Duodenal mucosa (tissue), 2 donors: ENCODE measurements around the gene IRF6.

Experiments used
- H3K27ac ChIP-seq: one replicate; pipeline ENCODE4 v1.7.0; 2013; ENCODE audit warnings: low read depth, low read length
- H3K27me3 ChIP-seq, 2 donors: one replicate each; pipeline ENCODE4 v1.7.0; 2013; ENCODE audit warnings: low read length in 2 of 2, control low read depth in 1 of 2; ENCODE audit not compliant: insufficient read depth in 2 of 2, control insufficient read depth in 1 of 2
- H3K36me3 ChIP-seq, 2 donors: one replicate each; pipeline ENCODE4 v1.7.0; 2013; ENCODE audit warnings: low read length in 2 of 2, control low read depth in 1 of 2; ENCODE audit not compliant: insufficient read depth in 2 of 2, control insufficient read depth in 1 of 2
- H3K4me1 ChIP-seq, 2 donors: one replicate each; pipeline ENCODE4 v1.7.0; 2013; ENCODE audit warnings: low read length in 2 of 2, control low read depth in 1 of 2; ENCODE audit not compliant: insufficient read depth in 2 of 2, control insufficient read depth in 1 of 2
- H3K4me3 ChIP-seq, 2 donors: one replicate each; pipeline ENCODE4 v1.7.0; 2013; ENCODE audit warnings: low read length in 2 of 2, low read depth in 1 of 2
- H3K9ac ChIP-seq, 2 donors: one replicate each; pipeline ENCODE4 v1.7.0; 2013; ENCODE audit warnings: low read length in 2 of 2, low read depth in 1 of 2
- H3K9me3 ChIP-seq, 2 donors: one replicate each; pipeline ENCODE4 v1.7.0; 2013; ENCODE audit warnings: low read length in 2 of 2, control low read depth in 1 of 2; ENCODE audit not compliant: control insufficient read depth in 1 of 2

Gene IRF6

DNA sequence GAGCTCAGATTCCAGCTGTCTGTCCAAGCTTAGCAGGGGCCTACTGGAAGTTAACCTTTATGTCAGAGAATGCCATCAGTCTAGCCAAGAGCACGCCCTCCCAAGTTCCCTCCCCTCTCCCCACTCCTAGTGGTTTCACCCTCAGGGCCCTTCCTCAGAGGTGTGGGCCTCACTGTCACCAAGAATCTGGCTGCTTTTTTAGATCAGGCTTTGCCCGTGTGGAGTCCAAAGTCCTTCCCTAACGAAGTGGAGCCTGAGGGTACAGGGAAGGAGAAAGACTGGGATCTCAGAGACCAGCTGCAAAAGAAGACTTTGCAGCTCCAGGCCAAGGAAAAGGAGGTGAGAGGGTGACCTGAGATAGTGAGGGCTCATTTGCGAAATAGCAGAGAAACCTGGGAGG lies 25.7 kb downstream of the IRF6 start:
- H3K27me3 ChIP-seq = no peaks in the 10 kb centered on the region
- peaks cover 0 to 18% of the 10 kb centered on the region in 2 donors for H3K36me3 ChIP-seq
- H3K4me1 ChIP-seq = peaks cover 23 to 28% of the 10 kb centered on the region in 2 donors
- H3K9ac ChIP-seq = no peak overlapping the region
- H3K27ac ChIP-seq = no peak overlapping the region
- H3K9me3 ChIP-seq = no peaks in the 10 kb centered on the region
- no peak overlapping the region for H3K4me3 ChIP-seq

DNA sequence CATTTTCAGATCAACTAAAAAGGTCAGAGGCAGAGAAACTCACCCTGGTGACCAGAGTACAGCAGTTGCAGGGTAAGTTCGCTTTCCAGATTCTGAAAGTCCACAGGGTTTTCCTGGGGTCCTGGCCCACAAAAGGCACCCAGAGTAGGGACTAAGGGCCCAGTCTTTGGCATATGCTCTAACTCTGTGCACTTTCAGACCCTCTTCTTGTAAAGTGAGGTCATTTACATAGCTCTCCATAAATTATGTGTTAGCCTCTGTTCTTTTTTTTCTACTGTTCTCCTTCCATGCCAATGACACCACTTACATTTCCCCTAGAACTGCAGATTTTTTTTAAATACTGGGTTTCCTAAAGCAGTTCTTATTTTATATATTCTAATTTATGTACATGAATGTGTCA lies 27.8 kb downstream of the IRF6 start:
- Histone ChIP-seq H3K4me3 (no peak overlapping the region), H3K27ac (no peak overlapping the region), H3K9me3 (no peaks in the 10 kb centered on the region), H3K9ac (no peak overlapping the region), H3K36me3 (peaks cover 0 to 18% of the 10 kb centered on the region in 2 donors), H3K4me1 (peaks cover 9 to 11% of the 10 kb centered on the region in 2 donors), H3K27me3 (no peaks in the 10 kb centered on the region)

DNA sequence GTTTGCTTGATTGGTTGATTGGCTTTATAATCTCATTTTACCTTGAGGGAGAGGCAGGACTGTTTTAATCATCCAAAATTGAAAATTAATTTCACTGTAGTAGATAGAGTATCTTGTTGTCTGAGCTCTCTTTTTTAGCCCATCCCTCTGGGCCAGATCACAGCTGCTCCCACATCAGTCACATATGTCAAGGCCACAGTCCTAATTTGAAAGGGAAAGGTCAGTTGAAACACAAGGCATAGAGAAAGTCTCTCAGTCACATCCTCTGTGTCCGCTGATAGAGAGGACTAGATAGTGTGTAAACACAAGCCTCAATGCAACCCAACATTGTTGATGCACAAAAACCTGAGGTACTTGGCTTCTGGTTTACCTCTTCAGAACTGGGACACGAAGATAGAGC lies 28.4 kb downstream of the IRF6 start:
- Histone ChIP-seq H3K4me3 (no peak overlapping the region), H3K27me3 (no peaks in the 10 kb centered on the region), H3K9ac (no peak overlapping the region), H3K9me3 (no peaks in the 10 kb centered on the region), H3K27ac (no peak overlapping the region), H3K36me3 (peaks cover 0 to 18% of the 10 kb centered on the region in 2 donors), H3K4me1 (peaks cover 6 to 10% of the 10 kb centered on the region in 2 donors)

DNA sequence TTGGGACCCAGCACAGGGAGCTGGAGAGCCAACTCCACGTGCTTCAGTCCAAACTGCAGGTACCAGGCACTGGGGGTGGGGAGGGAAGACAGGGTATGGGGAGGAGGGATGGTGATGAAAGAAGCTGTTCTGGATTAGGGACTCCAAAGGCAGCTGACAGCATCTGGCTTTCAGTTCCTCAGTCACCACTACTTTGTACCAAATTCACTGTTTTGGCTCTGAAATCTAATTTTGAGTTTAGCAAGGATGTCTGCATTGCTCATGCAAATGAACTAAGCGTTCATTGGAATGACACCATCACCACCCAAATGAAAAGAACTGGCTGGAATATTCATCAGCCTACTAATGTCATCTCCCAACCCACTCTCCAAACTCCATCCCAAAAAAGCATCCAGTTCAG lies 30.3 kb downstream of the IRF6 start:
- Histone ChIP-seq H3K9ac (no peak overlapping the region), H3K4me1 (peaks cover 9 to 15% of the 10 kb centered on the region in 2 donors), H3K4me3 (no peak overlapping the region), H3K27ac (no peak overlapping the region), H3K9me3 (no peaks in the 10 kb centered on the region), H3K36me3 (peaks cover 0 to 18% of the 10 kb centered on the region in 2 donors), H3K27me3 (no peaks in the 10 kb centered on the region)

DNA sequence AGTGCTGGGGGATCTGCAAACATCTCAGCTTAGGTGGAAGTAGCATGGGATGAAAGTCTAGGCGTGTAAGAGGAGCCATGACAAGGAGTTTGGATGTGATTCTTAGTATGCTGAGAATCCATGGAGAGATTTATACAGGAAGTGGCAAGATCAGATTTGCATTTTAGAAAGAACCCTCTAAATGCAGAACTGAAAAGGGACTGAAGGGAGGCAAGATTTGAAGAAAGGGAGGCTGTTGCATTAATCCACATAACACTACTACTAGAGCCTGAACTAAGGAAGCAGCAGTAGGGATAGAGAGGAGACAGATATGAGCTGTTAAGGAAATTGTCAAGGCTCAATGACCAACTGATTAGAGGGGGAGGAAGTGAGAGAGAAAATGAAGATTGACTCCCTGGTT lies 31.4 kb downstream of the IRF6 start:
- H3K4me3 ChIP-seq = no peak overlapping the region
- no peaks in the 10 kb centered on the region for H3K9me3 ChIP-seq
- H3K9ac ChIP-seq = no peak overlapping the region
- H3K36me3 ChIP-seq = peaks cover 0 to 14% of the 10 kb centered on the region in 2 donors
- peaks cover 4 to 17% of the 10 kb centered on the region in 2 donors for H3K4me1 ChIP-seq
- no peak overlapping the region for H3K27ac ChIP-seq
- H3K27me3 ChIP-seq = no peaks in the 10 kb centered on the region

DNA sequence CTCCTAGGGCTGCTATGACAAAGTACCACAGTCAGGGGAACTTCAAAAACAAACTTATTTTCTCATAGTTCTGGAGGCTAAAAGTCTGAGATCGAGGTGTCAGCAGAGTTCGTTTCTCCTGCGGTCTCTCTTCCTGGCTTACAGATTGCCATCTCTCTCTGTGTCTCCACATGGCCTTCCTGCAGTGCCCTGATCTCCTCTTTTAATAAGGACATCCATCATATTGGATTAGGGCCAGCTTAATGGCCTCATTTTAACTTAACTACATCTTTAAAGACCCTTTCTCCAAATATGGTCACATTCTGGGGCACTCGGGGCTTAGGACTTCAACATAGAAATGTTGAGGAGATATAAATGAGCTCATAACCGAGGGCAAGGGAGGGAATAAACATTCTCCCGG lies 33.8 kb downstream of the IRF6 start:
- no peak overlapping the region for H3K4me3 ChIP-seq
- peaks cover 0 to 8% of the 10 kb centered on the region in 2 donors for H3K36me3 ChIP-seq
- no peak overlapping the region for H3K27ac ChIP-seq
- H3K9me3 ChIP-seq = no peaks in the 10 kb centered on the region
- peaks cover 10 to 20% of the 10 kb centered on the region in 2 donors for H3K4me1 ChIP-seq
- H3K9ac ChIP-seq = no peak overlapping the region
- H3K27me3 ChIP-seq = no peaks in the 10 kb centered on the region

DNA sequence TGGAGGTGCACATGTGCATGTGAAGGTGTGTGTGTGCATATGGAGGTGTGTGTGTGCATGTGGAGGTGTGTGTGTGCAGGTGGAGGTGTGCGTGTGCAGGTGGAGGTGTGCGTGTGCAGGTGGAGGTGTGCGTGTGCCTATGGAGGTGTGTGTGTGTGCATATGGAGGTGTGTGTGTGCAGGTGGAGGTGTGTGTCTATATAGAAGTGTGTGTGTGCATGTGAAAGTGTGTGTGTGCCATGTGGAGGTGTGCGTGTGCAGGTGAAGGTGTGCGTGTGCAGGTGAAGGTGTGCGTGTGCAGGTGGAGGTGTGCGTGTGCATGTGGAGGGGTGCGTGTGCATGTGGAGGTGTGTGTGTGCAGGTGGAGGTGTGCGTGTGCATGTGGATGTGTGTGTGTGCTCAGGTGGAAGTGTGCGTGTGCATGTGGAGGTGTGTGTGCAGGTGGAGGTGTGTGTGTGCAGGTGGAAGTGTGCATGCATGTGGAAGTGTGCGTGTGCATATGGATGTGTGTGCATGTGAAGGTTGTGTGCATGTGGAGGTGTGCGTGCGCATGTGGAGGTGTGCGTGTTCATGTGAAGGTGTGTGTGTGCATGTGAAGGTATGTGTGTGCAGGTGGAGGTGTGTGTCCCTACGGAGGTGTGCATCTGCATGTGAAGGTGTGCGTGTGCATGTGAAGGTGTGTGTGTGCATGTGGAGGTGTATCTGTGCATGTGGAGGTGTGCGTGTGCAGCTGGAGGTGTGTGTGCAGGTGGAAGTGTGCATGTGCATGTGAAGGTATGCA lies 35.1 kb downstream of the IRF6 start:
- peak overlapping the region; percentile 38 to 69 for H3K4me3 ChIP-seq
- H3K9me3 ChIP-seq = no peaks in the 10 kb centered on the region
- H3K4me1 ChIP-seq = peaks cover 10 to 26% of the 10 kb centered on the region in 2 donors
- peaks cover 0 to 4% of the 10 kb centered on the region in 2 donors for H3K36me3 ChIP-seq
- H3K27ac ChIP-seq = no peak overlapping the region
- H3K27me3 ChIP-seq = no peaks in the 10 kb centered on the region
- peak overlapping the region in 1 of 2 donors; percentile 26 for H3K9ac ChIP-seq

DNA sequence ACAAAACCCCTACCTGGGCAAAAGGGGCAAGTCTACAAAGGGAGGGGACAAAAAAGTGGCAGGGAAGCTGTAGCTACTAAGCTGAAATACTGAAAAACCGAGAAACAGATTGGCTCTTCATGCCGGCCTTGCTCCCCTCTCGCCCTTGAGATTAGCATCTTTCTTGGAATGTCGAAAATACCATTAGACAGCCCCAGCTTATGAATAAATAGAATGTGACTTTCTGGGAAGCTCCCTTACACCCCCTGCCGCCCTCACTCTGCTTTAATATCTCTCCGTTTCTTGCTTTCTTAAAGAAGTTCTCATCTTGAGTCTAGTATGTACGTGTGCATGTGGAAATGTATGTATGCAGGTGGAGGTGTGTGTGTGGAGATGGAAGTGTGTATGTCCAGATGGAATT lies 36.0 kb downstream of the IRF6 start:
- Histone ChIP-seq H3K9me3 (no peaks in the 10 kb centered on the region), H3K9ac (peak overlapping the region; percentile 44 to 50), H3K4me1 (peaks cover 10 to 27% of the 10 kb centered on the region in 2 donors), H3K27ac (no peak overlapping the region), H3K36me3 (no peaks in the 10 kb centered on the region), H3K27me3 (no peaks in the 10 kb centered on the region), H3K4me3 (peak overlapping the region; percentile 38 to 69)

DNA sequence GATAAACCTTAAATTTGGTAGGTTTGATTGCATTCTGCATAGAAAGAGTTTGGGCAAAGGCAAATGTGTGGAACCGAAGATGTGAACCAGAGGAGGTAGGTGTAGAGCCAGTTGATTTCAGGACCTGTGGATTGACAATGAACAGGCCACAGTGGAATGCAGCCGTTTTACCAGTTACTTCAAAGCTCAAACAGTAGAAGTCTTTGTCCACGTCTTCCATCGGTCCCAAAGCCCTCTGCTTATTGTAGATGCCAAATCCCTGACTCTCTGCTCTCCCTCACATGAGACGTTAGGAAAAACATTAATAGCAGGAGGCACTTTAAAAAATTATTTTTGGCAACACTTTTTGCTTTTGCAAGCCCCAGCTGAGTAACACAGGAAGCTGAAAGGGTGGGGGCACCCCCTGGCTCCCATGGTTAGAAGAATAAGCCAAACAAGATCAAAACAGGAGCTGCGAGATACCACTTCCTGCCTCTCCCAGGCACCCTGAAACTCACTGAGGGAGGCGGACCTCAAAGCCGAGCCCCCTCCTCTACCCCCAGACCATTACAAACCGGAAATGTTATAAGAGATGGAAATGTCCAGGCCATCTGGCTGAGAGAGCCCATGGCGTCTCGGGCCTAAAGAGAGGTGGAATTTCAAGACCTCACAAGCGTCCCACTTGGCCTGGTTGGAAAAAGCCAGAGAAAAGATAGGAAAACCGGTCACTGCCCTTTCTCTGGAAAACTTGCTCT lies 36.6 kb downstream of the IRF6 start:
- H3K9me3 ChIP-seq = no peaks in the 10 kb centered on the region
- peak overlapping the region; percentile 38 to 69 for H3K4me3 ChIP-seq
- H3K9ac ChIP-seq = peak overlapping the region; percentile 44 to 50
- no peaks in the 10 kb centered on the region for H3K36me3 ChIP-seq
- no peaks in the 10 kb centered on the region for H3K27me3 ChIP-seq
- H3K27ac ChIP-seq = no peak overlapping the region
- H3K4me1 ChIP-seq = peaks cover 10 to 27% of the 10 kb centered on the region in 2 donors

DNA sequence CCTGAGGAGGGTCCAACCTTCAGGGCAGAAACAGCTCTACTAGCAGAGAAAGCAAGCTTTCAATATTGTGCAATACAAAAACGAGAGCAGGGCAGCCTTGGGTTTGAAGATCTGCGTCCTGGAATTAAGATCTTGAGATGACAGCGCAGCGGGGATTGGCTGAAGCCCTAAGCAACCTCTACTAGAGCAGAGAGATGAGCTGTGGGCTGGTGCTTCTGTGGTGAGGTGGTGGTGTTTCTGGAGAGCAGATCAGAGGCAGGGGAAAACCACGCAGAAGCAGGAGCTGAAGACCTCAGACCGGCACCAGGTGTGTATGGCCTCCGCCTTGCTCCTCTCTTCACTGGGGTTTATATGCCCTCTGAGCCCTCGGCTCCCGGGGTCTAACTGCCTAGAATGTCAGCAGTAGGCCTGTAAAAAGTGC lies 37.6 kb downstream of the IRF6 start:
- peak overlapping the region; percentile 30 to 50 for H3K9ac ChIP-seq

More for the DNA sequence above, 37.6 kb downstream of the IRF6 start:
- Histone ChIP-seq H3K4me3 (peak overlapping the region; percentile 38 to 69), H3K27me3 (no peaks in the 10 kb centered on the region), H3K9me3 (no peaks in the 10 kb centered on the region), H3K27ac (peak overlapping the region; percentile 8), H3K36me3 (no peaks in the 10 kb centered on the region), H3K4me1 (peaks cover 10 to 27% of the 10 kb centered on the region in 2 donors)
